Smooth muscle cell (in vitro differentiated cells): ENCODE measurements around the gene MZF1. TPM values are rescaled to one million over a fixed set of nuclear protein-coding genes. Genes with fewer than 3 reads are reported as not detected.
A peak's percentile ranks its signal among the peaks of the same experiment; 100 is the strongest.

Experiments used
- DNase-seq: peaks from one replicate; lab custom pipeline; 2025; ENCODE audit not compliant: unreplicated experiment; lab: John Stamatoyannopoulos, UW
- H2AFZ ChIP-seq: fragments of 200-600 bp; sonication (generic); 2 replicates; pipeline ENCODE4 v1.6.0; 2016; ENCODE audit warnings: antibody characterized with exemption, low read depth, mild to moderate bottlenecking
- H3F3A ChIP-seq: fragments of 200-600 bp; sonication (generic); 2 replicates; pipeline ENCODE4 v1.6.0; 2017; ENCODE audit warnings: antibody characterized with exemption, low read depth
- H3K27ac ChIP-seq: fragments of 200-600 bp; sonication (generic); 2 replicates; pipeline ENCODE4 v1.5.1; 2016; ENCODE audit warnings: low read depth, mild to moderate bottlenecking
- H3K27me3 ChIP-seq: fragments of 200-600 bp; sonication (generic); 2 replicates; pipeline ENCODE4 v1.6.1; 2016; ENCODE audit warnings: low read depth, mild to moderate bottlenecking
- H3K36me3 ChIP-seq: fragments of 200-600 bp; sonication (generic); 2 replicates; pipeline ENCODE4 v1.5.1; 2016; ENCODE audit warnings: low read depth
- H3K4me1 ChIP-seq: fragments of 200-600 bp; sonication (generic); 2 replicates; pipeline ENCODE4 v1.5.1; 2016; ENCODE audit warnings: low read depth
- H3K4me2 ChIP-seq: fragments of 200-600 bp; sonication (generic); 2 replicates; pipeline ENCODE4 v1.6.0; 2016; ENCODE audit warnings: mild to moderate bottlenecking
- H3K4me3 ChIP-seq: fragments of 200-600 bp; sonication (generic); 2 replicates; pipeline ENCODE4 v1.5.1; 2016; ENCODE audit warnings: mild to moderate bottlenecking
- H3K79me2 ChIP-seq: fragments of 200-600 bp; sonication (generic); 2 replicates; pipeline ENCODE4 v1.6.0; 2016; ENCODE audit warnings: low read depth, mild to moderate bottlenecking
- H3K9ac ChIP-seq: fragments of 200-600 bp; sonication (generic); 2 replicates; pipeline ENCODE4 v1.6.0; 2016; ENCODE audit warnings: low read depth
- H3K9me3 ChIP-seq: fragments of 200-600 bp; sonication (generic); replicated peaks from 2 replicates; pipeline ENCODE4 v1.5.1; 2016; ENCODE audit warnings: low read depth
- H4K20me1 ChIP-seq: fragments of 200-600 bp; sonication (generic); 2 replicates; pipeline ENCODE4 v1.6.0; 2016; ENCODE audit warnings: low read depth
- CTCF ChIP-seq: fragments of 200-600 bp; sonication (generic); IDR thresholded peaks from 2 replicates; pipeline ENCODE4 v1.5.1; 2017; ENCODE audit warnings: borderline replicate concordance, mild to moderate bottlenecking, antibody characterized with exemption; ENCODE audit not compliant: insufficient read depth, poor library complexity, severe bottlenecking
- WGBS: methylation state at CpG from one replicate; pipeline ENCODE4 v1.1.7; 2016; ENCODE audit warnings: low lambda C conversion rate; 5-methylcytosine and 5-hydroxymethylcytosine counted together
- polyA plus RNA-seq: library from polyadenylated mRNA; unstranded; fragments of >200 nt; fragmentation: Nextera tagmentation; extraction: Ambion mirVana; gene quantifications from 2 replicates; pipeline ENCODE4 v1.2.1, GENCODE V29; 2016
- total RNA-seq: library from RNA; depleted of rRNA; stranded (reverse); fragments of >200 nt; gene quantifications from 2 replicates; pipeline ENCODE4 v1.2.3, GENCODE V29; 2014

The MZF1 gene
- total and polyA plus RNA-seq, 2 experiments from 2014 or later: 10.2 to 18.7 TPM

- Histone ChIP-seq H3K79me2 (peaks cover 27% of the 10 kb centered on the region), H3K4me3 (peak overlapping the region; percentile 62), H4K20me1 (peaks cover 20% of the 10 kb centered on the region), H3K9me3 (no peaks in the 10 kb centered on the region), H3K27ac (peak overlapping the region; percentile 98), H3K9ac (peak overlapping the region; percentile 96), H3K4me2 (peak overlapping the region; percentile 94), H3F3A (peaks cover 15% of the 10 kb centered on the region), H2AFZ (peak overlapping the region; percentile 29), H3K27me3 (no peaks in the 10 kb centered on the region), H3K4me1 (peaks cover 17% of the 10 kb centered on the region), H3K36me3 (no peaks in the 10 kb centered on the region)
- no peak for TF ChIP-seq CTCF
- WGBS: 2% methylated on average over 33 of the region's 33 CpGs
- DNase-seq: no peak
Observed at GRCh38 chr19:58559275-58560006, 13.7 kb downstream of the MZF1 start.

GRCh38 chr19:58558623-58559274 is 14.4 kb downstream of the MZF1 start:
- Histone ChIP-seq H3K9ac (peak overlapping the region; percentile 96), H3K27ac (peak overlapping the region; percentile 98), H3F3A (peaks cover 14% of the 10 kb centered on the region), H3K4me3 (peak overlapping the region; percentile 62), H3K4me2 (peak overlapping the region; percentile 94), H4K20me1 (peaks cover 20% of the 10 kb centered on the region), H3K4me1 (peaks cover 20% of the 10 kb centered on the region), H2AFZ (peak overlapping the region; percentile 29), H3K36me3 (no peaks in the 10 kb centered on the region), H3K9me3 (no peaks in the 10 kb centered on the region), H3K27me3 (no peaks in the 10 kb centered on the region), H3K79me2 (peaks cover 33% of the 10 kb centered on the region)
- WGBS: under 1% methylated on average over 63 of the region's 76 CpGs
- TF ChIP-seq CTCF: no peak
- no peak for DNase-seq

- Histone ChIP-seq H3K4me2 (peak within 1 kb of the TSS; percentile 94), H2AFZ (peak within 1 kb of the TSS; percentile 29), H3K9me3 (no peaks in the 10 kb centered on the region), H3K4me3 (peak within 1 kb of the TSS; percentile 62), H4K20me1 (peaks cover 17% of the 10 kb centered on the region), H3K79me2 (peaks cover 39% of the 10 kb centered on the region), H3K36me3 (no peaks in the 10 kb centered on the region), H3K4me1 (peaks cover 25% of the 10 kb centered on the region), H3K9ac (peak within 1 kb of the TSS; percentile 96), H3F3A (peaks cover 14% of the 10 kb centered on the region), H3K27me3 (no peaks in the 10 kb centered on the region), H3K27ac (peak within 1 kb of the TSS; percentile 98)
- DNase-seq: no peak
- TF ChIP-seq CTCF: no peak
- under 1% methylated on average over 15 of the region's 62 CpGs for WGBS
Observed at GRCh38 chr19:58558066-58558622, 15.0 kb downstream of the MZF1 start, which contains the start of gene UBE2M. Gene UBE2M, minus strand, starts transcription at chr19:58558611. Its CDS starts 230 bp downstream, at chr19:58558381.
